ENCODE measurements around the gene LRP1B. TPM values are rescaled to one million over a fixed set of nuclear protein-coding genes. Genes with fewer than 3 reads are reported as not detected.

LRP1B gene
- total and polyA plus RNA-seq, 2 of the 8 experiments (the other 6 are each of a cell fraction or from before 2014, with no cell fraction given) = 0.03 TPM; not detected in 1

DNA sequence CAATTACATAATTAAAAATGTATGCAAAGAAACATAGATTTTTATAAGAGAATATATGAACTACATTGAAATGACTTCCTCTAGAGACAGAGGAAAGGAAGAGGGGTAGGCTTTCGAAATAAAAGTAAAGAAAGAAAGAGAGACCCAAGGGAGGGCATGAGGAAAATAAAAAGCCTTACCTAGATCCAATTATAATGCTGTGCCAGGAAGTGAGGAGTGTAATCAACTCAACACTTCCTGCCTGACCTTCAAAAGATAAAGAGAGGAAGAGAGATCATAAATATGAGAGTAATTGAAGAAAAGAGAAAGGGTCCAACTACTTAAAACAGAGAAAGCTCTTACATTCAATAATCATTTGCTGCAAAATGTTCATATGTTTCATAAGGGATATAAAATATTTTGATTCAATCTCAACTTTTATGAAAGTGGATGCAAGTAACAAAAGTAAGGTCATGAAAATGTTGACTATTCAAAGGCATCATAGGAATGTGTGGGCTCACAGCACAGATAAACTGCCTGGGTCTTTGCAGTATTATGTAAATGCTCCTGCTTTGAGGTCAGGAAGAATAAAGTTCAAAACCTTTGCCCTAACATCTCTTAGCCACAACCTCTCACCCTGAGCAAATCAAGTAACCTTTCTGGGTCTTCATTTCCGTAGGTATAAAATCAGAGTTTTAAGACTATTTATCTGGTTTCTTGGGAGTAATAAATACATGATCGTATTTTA is 1237.7 kb downstream of the LRP1B start:
- Histone ChIP-seq H4K8ac (ENCODE audit: extremely low read depth, insufficient read depth, low read length) (no peak overlapping the region), H3K4me1 (replicated peaks in 1 of 4; ENCODE audit: control insufficient read depth in 3 of 4, insufficient read depth in 4 of 4, low read length in 3 of 4) (peaks cover 2 to 6% (median 3%) of the 10 kb centered on the region in 4 experiments; a peak in 4 of 7 replicates), H2AFZ (ENCODE audit: low read length) (no peak overlapping the region), H4K5ac (ENCODE audit: insufficient read length, low read depth, low read length) (no peak overlapping the region), H2BK5ac (ENCODE audit: low read depth, low read length) (no peak overlapping the region), H3K27ac (ENCODE audit: low read depth, low read length) (no peak overlapping the region), H2AK5ac (ENCODE audit: low read depth, low read length) (no peak overlapping the region), H4K91ac (replicated peaks; ENCODE audit: insufficient read length, low read length) (no peak overlapping the region), H3K14ac (ENCODE audit: insufficient read length) (no peak overlapping the region), H2BK12ac (ENCODE audit: low read depth, low read length) (no peak overlapping the region), H3K9ac (replicated peaks in 1 of 4; ENCODE audit: extremely low read depth in 1 of 4, low read depth in 3 of 4, low read length in 3 of 4) (no peak overlapping the region), H3K79me2 (ENCODE audit: control insufficient read depth in 1 of 2, insufficient read depth in 2 of 2, low read length in 2 of 2) (no peaks in the 10 kb centered on the region), H3K23me2 (ENCODE audit: low read depth, low read length) (no peaks in the 10 kb centered on the region), H2BK120ac (replicated peaks; ENCODE audit: low read depth, low read length) (no peak overlapping the region), H4K20me1 (replicated peaks in 1 of 2; ENCODE audit: control insufficient read depth in 1 of 2, insufficient read depth in 2 of 2, low read length in 2 of 2) (no peaks in the 10 kb centered on the region), H3K27me3 (replicated peaks in 1 of 4; ENCODE audit: control insufficient read depth in 3 of 4, extremely low read depth in 1 of 4, insufficient read depth in 3 of 4, low read length in 3 of 4) (no peaks in the 10 kb centered on the region), H3K18ac (ENCODE audit: extremely low read depth, low read length) (no peak overlapping the region), H3K79me1 (ENCODE audit: low read depth, low read length) (no peaks in the 10 kb centered on the region), H3K56ac (replicated peaks; ENCODE audit: insufficient read length, low read depth, low read length) (no peak overlapping the region), H2BK15ac (ENCODE audit: low read length) (no peak overlapping the region), H3K23ac (ENCODE audit: insufficient read length) (no peak overlapping the region), H2BK20ac (ENCODE audit: low read length) (no peak overlapping the region), H3K4ac (replicated peaks; ENCODE audit: insufficient read length, low read depth, low read length) (no peak overlapping the region), H3K4me2 (ENCODE audit: insufficient read depth in 1 of 2, low read depth in 2 of 2, low read length in 2 of 2) (no peak overlapping the region; a peak in 1 of 4 replicates), H3K36me3 (ENCODE audit: control insufficient read depth in 2 of 4, insufficient read depth in 4 of 4, low read length in 3 of 4) (no peaks in the 10 kb centered on the region), H3K4me3 (ENCODE audit: extremely low read depth in 1 of 4, insufficient read depth in 2 of 4, low read depth in 3 of 4, low read length in 4 of 4) (no peak overlapping the region), H3K9me3 (ENCODE audit: insufficient read depth in 2 of 2, low read depth in 1 of 2, low read length in 1 of 2) (no peaks in the 10 kb centered on the region)
- FAIRE-seq (no peak), DNase-seq (ENCODE audit: low read depth in 1 of 2, low spot score in 2 of 2) (no peak)
- CTCF ChIA-PET (ENCODE audit: partially characterized antibody) = interaction anchor here (0.9 to 1.3 kb wide), 2 partner anchors 23 to 61 kb away, joined by 3 read pairs; no protein-coding TSS in a partner anchor
- TF ChIP-seq SIN3A (conservative IDR thresholded peaks at IDR 0.05 in 1 of 2, IDR thresholded peaks at IDR 0.05 in 1 of 2; ENCODE audit: low read depth in 1 of 2, low read length in 2 of 2) (no peak), TAF1 (IDR thresholded peaks at IDR 0.05; ENCODE audit: low read depth, low read length) (no peak), TCF12 (IDR thresholded peaks at IDR 0.05; ENCODE audit: low read depth, low read length) (no peak), MAFK (IDR thresholded peaks at IDR 0.05; ENCODE audit: low read depth, low read length) (no peak)
- TF ChIP-seq, protein P1, sequence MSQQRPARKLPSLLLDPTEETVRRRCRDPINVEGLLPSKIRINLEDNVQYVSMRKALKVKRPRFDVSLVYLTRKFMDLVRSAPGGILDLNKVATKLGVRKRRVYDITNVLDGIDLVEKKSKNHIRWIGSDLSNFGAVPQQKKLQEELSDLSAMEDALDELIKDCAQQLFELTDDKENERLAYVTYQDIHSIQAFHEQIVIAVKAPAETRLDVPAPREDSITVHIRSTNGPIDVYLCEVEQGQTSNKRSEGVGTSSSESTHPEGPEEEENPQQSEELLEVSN (IDR thresholded peaks at IDR 0.05) = no peak
- POLR2A ChIA-PET (ENCODE audit: partially characterized antibody) = no interaction called here
- WGBS, 2 experiments (ENCODE audit: extremely low coverage in 1 of 2, insufficient coverage in 1 of 2, insufficient read length in 1 of 2, insufficient replicate concordance in 2 of 2, low coverage in 1 of 2, low lambda C conversion rate in 2 of 2, missing lambda C conversion rate in 1 of 2) = 85% methylated on average over 3 of the region's 3 CpGs; no CpG with 5 or more reads in 1 of the 2 experiments

Data from H1 (cell line).